Type B pancreatic cell (in vitro differentiated cells): ENCODE results near the gene THSD4. TPM values are rescaled to one million over a fixed set of nuclear protein-coding genes. Genes with fewer than 3 reads are reported as not detected.

Experiments
- DNase-seq: peaks from one replicate; pipeline ENCODE4 v3.0.0; 2021; ENCODE audit warnings: mixed read lengths; ENCODE audit not compliant: unreplicated experiment; ENCODE audit errors: extremely low spot score
- H3K27ac Mint-ChIP-seq: 2 replicates; pipeline ENCODE4 v1.8.0; 2021; ENCODE audit warnings: mild to moderate bottlenecking, mixed read lengths
- H3K27me3 Mint-ChIP-seq: 2 replicates; pipeline ENCODE4 v1.8.0; 2021; ENCODE audit warnings: mixed read lengths
- H3K36me3 Mint-ChIP-seq: 2 replicates; pipeline ENCODE4 v1.8.0; 2021; ENCODE audit warnings: mixed read lengths
- H3K4me1 Mint-ChIP-seq: one replicate; pipeline ENCODE4 v1.8.0; 2021; ENCODE audit warnings: mixed read lengths; ENCODE audit not compliant: unreplicated experiment
- H3K4me3 Mint-ChIP-seq: 2 replicates; pipeline ENCODE4 v1.8.0; 2021; ENCODE audit warnings: mild to moderate bottlenecking, mixed read lengths
- H3K9me3 Mint-ChIP-seq: 2 replicates; pipeline ENCODE4 v1.8.0; 2021; ENCODE audit warnings: mixed read lengths
- CTCF ChIP-seq: fragments of 200-600 bp; sonication (generic); conservative IDR thresholded peaks from 2 replicates; pipeline ENCODE4 v1.5.0; 2021; ENCODE audit warnings: antibody characterized with exemption, mild to moderate bottlenecking
- total RNA-seq: library from RNA; stranded (reverse); gene quantifications from 2 replicates; pipeline ENCODE4 v1.2.1, GENCODE V29; 2021; ENCODE audit warnings: low replicate concordance

THSD4 gene
- total RNA-seq, 1 donor from 2014 or later, result 43.3 TPM

GRCh38 chr15:71654720-71655174 lies 539.5 kb downstream of the THSD4 start:
- TF ChIP-seq CTCF, result no peak
- peak overlapping the region; percentile 2 for H3K4me3 Mint-ChIP-seq

DNA sequence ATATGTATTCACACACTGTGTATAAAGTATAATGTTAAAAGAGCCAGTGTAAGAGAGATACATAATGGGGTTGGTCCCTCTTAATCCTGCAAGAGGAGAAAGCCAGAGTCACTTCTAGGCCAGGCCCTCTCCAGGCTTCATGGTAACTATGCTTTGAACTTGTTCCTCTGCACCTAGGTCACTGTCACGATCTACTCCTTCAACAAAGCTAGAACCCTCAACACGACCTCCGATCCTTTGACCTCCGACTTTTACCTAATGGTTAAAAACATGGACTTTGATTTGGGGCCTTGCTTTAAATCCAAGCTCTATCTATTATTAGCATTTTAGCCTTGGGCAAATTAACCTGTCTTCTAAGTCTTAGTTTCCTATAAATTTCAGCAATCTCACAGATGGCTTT lies 541.2 kb downstream of the THSD4 start:
- H3K36me3 Mint-ChIP-seq, result peaks cover 15% of the 10 kb centered on the region
- no peak overlapping the region for H3K27ac Mint-ChIP-seq
- H3K9me3 Mint-ChIP-seq, result no peaks in the 10 kb centered on the region
- H3K4me3 Mint-ChIP-seq, result no peak overlapping the region
- H3K4me1 Mint-ChIP-seq, result peaks cover 39% of the 10 kb centered on the region
- no peak for DNase-seq
- no peak for TF ChIP-seq CTCF
- no peaks in the 10 kb centered on the region for H3K27me3 Mint-ChIP-seq

More at GRCh38 chr15:71654720-71655174, 539.5 kb downstream of the THSD4 start:
- no peaks in the 10 kb centered on the region for H3K9me3 Mint-ChIP-seq
- H3K36me3 Mint-ChIP-seq, result peaks cover 5% of the 10 kb centered on the region
- peaks cover 40% of the 10 kb centered on the region for H3K4me1 Mint-ChIP-seq
- peak overlapping the region; percentile 1 for H3K27ac Mint-ChIP-seq
- no peak for DNase-seq
- no peaks in the 10 kb centered on the region for H3K27me3 Mint-ChIP-seq

- TF ChIP-seq CTCF, result no peak
- Mint-ChIP-seq H3K36me3 (peaks cover 15% of the 10 kb centered on the region), H3K4me3 (no peak overlapping the region), H3K27me3 (no peaks in the 10 kb centered on the region), H3K27ac (no peak overlapping the region), H3K9me3 (no peaks in the 10 kb centered on the region), H3K4me1 (peaks cover 35% of the 10 kb centered on the region)
- DNase-seq, result no peak
Measured at GRCh38 chr15:71657141-71657540, 541.9 kb downstream of the THSD4 start.

DNA sequence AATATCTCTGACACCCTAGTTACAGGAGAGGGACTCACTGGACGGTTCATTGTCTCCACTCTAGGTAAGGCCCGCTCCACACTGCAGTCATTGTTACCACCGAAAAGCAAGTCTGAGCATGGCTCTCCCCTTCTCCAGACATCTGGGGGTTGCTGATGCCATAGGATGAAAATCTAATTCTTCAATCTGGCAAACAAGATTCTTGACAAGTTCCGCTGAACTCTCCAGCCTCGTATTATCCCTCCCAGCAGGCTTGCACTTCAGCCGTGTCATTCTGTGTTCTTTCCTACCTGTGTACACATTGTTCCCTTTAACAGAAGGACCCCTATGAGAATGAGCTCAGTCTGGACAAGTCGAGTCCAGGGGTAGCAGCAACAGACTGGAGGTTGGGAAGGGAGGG lies 542.8 kb downstream of the THSD4 start:
- DNase-seq, result no peak
- Mint-ChIP-seq H3K27ac (no peak overlapping the region), H3K27me3 (no peaks in the 10 kb centered on the region), H3K9me3 (no peaks in the 10 kb centered on the region), H3K36me3 (peaks cover 15% of the 10 kb centered on the region), H3K4me3 (no peak overlapping the region), H3K4me1 (peaks cover 31% of the 10 kb centered on the region)
- TF ChIP-seq CTCF, result no peak

GRCh38 chr15:71658827-71659729 lies 543.8 kb downstream of the THSD4 start:
- no peak overlapping the region for H3K4me3 Mint-ChIP-seq
- H3K9me3 Mint-ChIP-seq, result no peaks in the 10 kb centered on the region
- no peak overlapping the region for H3K27ac Mint-ChIP-seq
- peaks cover 15% of the 10 kb centered on the region for H3K36me3 Mint-ChIP-seq
- H3K4me1 Mint-ChIP-seq, result peaks cover 30% of the 10 kb centered on the region
- no peaks in the 10 kb centered on the region for H3K27me3 Mint-ChIP-seq
- no peak for TF ChIP-seq CTCF
- DNase-seq, result no peak
